HG03064 (cell line): ENCODE results near the gene GSX1.
"Not testable (repeated sequence)": the region's sequence is repeated elsewhere in the genome, so short reads cannot be mapped to it uniquely, and the experiment has no call there.

Source experiments
- ATAC-seq: cut with Tn5 transposase; IDR thresholded peaks from one replicate; pipeline ENCODE4 v1.9.1; 2021; ENCODE audit warnings: low read depth; ENCODE audit not compliant: unreplicated experiment

The GSX1 gene

DNA sequence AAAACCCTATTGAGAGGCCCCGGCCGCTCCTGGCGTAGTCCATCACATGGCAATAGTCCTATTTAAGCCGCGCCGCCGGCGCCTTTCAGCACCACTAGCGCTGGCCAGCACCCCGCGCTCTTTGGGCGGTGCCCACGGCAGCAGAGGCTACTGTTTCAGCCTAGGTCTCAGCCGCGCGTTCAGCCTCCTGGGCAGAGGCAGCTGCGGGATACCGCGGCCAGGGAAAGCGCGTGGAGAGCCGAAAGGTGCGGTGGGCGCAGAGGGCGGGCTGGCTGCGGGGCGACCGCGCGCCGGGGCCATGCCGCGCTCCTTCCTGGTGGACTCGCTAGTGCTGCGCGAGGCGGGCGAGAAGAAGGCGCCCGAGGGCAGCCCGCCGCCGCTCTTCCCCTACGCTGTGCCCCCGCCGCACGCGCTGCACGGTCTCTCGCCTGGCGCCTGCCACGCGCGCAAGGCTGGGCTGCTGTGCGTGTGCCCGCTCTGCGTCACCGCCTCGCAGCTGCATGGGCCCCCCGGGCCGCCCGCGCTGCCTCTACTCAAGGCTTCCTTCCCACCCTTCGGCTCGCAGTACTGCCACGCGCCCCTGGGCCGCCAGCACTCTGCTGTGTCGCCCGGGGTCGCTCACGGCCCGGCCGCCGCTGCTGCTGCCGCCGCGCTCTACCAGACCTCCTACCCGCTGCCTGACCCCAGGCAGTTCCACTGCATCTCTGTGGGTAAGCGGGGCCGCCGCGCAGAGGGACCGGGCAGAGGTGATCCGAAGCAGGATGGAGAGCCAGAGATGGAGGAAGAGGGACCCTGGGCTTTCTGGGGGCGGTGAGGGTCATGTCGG is at the start of gene GSX1:
TSS of gene GSX1 (plus strand) at position 91 of the 826 bp plus-strand sequence. CDS start at position 299, 208 bp downstream.
- ATAC-seq, result no peak

DNA sequence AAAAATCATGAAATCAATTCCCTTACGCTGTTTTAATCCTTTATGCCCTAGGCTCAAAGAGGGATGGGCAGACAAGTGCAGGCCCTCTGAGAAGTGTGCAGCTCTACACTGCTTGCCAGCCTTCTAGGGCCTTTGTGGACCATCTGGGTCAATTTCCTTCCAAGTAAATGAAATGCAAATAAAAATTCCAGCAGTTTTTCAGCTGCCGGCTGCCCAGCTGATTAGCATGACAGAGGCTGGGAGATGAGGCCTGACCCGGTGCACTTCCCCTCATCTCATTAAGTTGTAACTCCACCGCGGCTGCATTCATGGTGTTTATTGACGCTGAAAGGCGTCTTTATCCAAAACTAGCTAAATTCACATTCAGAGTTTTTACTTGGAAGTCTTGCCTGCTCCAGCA is 47.5 kb upstream of the GSX1 start:
- no peak for ATAC-seq

DNA sequence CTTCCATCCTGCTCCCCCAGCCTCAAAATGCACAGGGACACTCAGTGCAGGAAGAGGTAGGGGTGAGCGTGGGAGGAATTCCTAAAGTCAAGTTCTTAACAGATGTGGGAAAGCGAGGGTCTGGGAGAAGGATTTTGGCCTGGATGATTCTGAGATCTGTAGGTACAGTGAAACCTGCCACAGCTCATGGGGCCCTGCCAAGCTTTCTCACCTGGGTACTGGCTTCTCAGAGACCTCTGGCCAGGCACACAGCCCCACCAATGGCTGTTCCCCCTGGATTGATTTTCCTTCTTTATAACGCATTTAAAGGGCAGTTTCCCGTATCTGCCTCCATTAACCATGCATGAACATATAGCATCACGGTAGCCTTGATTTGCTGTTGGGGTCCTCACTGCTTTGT is 47.0 kb upstream of the GSX1 start:
- ATAC-seq, result no peak

DNA sequence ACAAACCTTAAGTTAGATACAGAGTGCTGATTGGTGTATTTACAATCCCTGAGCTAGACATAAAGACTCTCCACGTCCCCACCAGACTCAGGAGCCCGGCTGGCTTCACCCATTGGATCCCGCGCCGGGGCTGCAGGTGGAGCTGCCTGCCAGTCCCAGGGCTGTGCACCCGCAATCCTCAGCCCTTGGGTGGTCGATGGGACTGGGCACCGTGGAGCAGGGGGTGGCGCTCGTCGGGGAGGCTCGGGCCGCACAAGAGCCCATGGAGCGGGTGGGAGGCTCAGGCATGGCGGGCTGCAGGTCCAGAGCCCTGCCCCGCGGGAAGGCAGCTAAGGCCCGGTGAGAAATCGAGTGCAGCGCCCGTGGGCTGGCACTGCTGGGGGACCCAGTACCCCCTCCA is 44.1 kb upstream of the GSX1 start:
- ATAC-seq, result not testable (repeated sequence)

DNA sequence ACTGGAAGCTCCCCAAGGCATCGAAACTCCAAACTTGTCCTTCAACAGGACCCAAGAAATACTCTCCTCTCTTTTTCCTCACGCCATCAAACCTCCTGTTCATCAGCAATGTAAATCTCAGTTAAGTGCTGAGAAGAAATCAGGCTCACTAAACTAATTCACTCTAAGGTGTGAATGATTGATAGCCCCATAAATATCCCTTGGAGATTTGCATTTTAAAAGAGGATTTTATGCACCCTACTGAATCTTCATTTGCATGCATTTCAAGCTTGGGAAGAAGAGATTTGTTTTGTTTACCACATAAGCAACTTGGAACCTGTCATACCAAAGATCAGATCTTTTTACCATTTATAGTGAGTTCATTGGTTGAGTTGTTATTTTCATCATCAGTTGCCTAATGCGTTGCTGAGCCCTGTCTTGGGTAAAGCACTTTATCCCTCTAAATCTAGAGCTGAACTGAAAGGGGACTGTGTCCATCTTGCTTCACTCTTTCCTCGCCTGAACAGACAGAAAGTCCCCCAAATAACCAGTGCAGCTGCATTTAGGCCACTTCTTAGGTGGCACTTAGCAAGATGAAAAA is 40.2 kb upstream of the GSX1 start:
- no peak for ATAC-seq

DNA sequence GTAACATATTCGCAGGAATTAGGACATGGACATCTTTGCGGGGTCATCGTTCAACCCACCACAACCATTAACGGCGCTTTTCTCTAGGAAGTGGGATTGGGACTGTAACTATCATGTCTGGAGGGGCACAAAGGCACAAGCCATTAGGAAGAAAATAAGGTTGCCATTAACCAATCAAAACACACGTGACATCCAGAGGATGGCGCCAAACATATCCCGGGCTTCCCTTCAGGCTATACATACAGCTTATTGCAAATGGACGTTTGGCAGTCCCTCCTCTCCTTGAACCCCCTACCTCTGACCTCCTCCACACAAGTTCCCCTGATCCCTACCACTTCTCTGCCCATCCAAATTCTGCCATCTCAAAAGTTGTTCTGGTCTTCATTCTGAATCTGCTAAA is 26.6 kb upstream of the GSX1 start:
- ATAC-seq, result no peak

DNA sequence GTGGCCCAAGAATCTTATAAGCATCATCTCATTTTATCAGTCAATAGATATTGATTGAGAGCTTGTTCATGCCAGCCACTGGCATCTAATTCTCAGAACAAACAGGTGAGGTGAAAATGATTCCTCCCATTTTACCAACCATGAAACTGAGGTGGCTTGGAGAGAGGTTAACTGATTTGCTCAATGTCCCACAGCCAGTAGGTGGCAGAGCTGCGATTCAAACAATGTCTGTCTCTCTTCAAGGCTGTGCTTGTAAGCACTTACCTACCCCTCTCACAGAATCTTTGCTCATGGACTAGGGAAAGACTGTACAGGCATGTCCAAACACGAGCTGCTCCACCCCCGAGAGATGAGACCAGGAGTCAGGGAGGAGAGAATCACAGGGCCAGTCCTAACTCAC is 21.5 kb upstream of the GSX1 start:
- no peak for ATAC-seq

DNA sequence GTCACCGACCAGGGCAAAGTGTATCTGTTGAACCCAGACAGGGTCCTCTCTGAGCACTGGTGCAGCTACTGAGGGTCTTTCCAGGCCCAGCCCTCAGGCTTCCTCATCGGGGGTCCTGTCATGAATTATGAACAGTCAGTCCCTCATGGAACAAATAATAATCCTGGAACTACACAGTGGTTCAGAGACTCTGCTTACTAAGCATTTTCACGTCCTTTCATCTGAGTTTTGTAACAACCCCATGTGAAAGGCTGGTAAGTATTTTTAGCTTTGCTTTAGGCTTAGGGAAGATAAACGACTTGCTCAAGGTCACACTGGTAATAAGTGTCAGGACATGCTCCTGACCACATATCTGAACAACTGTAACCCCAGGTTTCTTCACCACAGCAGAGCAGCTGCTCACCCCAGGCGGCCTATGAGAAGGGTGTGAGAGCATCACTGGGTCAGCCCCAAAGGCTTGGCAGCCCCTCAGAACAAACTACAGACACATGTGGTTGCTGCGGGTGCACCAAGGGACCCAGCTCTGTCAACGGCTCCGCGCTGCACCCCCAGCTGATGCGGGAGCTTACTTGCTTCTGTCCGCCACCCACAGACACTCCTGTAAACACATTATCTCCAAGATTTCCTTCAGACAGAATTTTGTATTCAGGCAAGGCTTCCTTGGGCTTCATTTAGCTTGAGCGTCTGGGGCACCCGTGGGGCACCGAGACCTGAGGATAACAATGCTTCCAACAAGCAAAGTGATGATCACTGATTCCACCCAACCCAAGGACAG is 19.4 kb upstream of the GSX1 start:
- no peak for ATAC-seq

DNA sequence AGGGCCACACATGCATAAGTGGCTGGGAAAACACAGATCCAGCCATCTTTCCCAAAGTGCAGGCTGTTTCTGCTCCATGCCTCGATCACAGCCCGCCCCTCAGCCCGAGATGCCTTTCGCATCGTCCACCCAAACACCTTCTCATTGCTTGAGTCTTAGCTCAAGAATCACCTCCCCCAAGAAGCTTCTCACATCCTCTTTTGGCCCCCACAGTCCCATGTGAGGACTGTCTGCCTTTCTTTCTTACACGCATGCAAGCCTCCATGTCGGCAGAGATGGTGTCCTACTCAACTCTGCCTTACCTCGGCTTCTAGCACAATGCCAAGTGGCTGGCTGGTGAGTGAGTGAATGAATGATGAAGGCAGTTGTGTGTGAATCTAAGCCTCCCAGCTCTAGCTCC is 18.1 kb upstream of the GSX1 start:
- ATAC-seq, result no peak

DNA sequence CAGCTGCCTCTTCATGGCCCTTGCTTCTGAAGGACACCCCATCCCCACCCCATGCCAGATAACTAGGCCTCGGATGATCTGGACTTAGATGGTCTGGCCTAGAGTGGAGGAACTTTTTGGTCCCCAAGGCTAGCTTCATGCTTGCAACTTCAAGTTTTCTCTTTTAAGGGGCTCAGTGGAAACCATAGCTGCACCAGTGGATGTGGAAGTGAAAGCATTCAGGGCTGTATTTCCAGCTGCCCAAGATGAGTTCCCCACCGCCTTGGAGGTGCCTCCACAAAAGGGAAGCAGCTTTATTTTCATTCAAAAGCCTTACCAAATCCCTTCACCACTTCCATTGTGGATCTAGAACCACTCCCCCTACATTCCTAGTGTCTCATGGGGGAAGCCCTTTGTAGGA is 17.6 kb upstream of the GSX1 start:
- no peak for ATAC-seq

DNA sequence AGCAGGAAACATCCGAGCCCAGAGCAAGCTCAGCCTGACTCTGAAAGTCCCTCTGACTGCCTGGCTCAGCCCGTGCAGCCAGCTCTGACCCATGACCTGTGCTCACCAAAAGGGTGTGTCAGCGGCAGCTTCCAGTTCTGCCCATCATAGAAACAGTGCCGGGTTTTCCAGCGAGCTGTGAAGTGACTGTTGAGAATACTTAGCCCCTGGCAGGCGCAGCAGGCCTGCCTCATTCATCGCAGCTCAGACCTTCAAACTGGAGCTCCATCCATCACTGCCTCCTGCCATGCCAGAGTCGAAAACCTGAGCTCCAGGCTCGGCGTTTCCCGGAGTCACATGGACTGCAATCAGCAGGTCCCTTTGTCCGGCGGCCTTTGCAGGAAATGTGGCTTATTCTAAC is 16.3 kb upstream of the GSX1 start:
- ATAC-seq, result no peak

DNA sequence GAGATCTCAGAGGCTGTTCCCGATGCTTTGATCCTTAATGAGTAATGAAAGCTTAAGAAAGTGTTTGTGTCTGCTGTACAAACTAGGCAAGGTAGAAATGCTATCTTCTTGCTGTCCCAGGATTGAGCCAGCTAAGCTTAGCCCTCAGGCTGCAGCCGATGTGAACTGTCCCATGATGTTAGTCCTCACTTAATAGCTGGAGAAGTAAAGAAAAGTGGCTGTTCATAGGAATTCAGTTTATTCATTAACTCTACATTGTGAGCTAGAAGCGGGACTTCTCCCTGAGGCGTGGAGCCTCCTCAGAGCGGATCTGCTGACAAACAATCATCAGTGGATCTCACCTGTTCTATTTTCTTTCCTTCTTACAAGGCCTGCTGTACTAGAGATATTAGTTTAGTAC is 10.1 kb upstream of the GSX1 start:
- ATAC-seq, result no peak

DNA sequence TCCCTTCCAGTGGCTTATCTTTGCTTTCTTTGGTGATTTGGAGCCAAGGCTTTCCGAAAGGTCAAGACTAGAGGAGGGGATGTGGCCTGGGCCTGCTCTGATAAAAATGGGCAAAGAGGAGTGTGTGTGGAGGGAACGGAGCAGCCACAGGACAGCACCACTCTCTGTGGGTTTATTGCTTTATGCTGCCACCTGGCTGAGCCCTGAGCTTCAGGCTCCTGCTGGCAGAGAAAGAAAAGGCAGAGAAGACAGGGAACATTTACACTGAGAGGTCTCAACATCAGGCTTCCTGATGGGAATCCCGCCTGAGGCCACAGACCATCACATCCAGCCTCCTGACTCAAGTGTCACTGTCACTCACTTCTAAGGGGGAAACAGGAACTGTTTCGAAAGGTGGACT is 9.2 kb upstream of the GSX1 start:
- ATAC-seq, result no peak

DNA sequence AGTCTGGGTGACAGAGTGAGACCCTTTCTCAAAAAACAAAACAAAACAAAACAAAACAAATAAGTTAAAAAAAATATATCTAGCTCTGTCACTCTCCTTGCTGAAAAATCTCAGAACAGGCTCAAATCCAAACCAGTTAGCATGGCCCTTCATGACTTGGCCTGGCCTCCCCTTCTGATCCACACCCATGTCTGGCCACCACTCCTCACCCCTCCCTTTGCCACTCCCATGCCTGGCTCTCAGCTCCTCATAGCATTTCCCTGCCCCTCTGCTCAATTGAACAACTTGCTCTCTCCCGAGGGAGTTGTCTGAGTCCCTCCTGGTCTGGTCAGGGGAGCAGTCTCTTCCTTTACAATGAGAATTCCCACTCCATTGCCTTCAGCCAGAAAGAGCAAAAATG is 4.0 kb upstream of the GSX1 start:
- no peak for ATAC-seq

DNA sequence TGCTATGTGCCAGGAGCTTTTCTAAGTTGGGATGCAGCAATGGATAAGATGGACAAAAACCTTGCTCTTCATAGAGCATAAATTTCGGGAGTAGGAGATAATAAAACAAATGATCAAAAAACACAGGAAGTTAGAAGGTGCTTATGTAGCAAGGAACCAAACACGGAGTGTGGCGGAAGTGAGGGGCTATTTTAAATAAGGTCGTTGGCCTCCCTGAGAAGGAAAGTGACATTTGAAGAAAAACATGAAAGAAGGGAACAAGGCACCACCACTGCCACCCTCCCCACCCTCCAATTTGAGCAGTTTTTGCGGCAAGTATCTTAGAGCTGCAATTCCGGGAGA is 3.2 kb upstream of the GSX1 start:
- no peak for ATAC-seq

DNA sequence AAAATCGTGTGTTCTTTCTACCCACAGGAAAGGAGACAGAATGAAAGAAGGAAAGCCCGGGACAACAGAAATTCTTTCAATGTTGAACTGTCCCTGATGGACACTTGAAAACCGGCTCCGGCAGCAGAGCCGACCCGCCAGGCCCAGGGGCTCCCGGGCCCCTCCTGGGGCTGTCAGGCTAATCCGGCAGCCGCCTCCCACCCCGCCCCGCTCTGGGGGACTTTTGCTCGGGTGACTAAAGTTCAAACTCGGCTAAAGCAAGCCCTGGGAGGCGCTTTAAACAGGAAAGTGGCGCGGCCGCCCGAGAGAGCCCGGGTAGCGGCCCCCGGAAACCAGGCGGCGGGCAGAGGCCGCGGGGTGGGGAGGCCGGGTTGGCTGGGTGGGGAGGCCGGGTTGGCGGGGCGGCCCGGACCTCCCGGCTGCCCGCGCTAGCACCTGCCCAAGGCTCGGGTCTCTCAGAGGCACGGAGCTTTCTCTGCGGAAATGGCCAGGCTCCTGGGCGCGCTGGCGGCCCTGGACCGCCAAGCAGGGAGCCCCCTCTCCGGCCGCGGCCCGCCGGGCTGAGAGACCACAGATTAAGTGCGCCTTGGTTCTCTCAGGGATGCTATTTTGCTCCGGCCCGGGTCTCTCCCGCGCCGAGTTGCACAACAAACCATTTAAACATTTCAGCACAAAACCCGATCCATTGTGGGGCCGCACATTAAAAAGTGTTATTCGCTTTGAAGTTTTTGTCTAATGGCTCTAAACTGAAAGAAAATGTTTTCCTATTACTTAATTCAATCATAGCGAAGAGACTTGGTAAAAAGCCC is 2.6 kb upstream of the GSX1 start:
- no peak for ATAC-seq

DNA sequence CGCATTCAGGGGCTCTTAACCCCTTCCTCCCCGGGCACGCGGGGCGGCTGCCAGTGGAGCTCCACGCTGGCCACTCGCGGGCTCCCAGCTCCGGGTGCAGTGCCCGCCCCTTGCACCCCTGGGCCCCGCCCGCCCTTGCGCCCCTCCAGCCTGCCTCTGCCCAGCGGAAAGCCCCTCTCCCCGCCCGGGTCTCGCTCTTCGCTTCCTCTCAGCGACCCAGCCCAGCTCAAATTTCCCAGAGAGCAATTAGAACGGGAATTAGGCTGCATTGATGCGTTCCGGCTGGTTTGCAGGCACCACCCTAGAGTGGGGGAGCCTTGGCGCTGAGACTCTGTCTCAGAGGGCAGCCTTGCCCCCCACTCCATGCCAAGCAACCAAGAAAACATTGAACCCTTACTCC is 1.8 kb upstream of the GSX1 start:
- ATAC-seq, result no peak

DNA sequence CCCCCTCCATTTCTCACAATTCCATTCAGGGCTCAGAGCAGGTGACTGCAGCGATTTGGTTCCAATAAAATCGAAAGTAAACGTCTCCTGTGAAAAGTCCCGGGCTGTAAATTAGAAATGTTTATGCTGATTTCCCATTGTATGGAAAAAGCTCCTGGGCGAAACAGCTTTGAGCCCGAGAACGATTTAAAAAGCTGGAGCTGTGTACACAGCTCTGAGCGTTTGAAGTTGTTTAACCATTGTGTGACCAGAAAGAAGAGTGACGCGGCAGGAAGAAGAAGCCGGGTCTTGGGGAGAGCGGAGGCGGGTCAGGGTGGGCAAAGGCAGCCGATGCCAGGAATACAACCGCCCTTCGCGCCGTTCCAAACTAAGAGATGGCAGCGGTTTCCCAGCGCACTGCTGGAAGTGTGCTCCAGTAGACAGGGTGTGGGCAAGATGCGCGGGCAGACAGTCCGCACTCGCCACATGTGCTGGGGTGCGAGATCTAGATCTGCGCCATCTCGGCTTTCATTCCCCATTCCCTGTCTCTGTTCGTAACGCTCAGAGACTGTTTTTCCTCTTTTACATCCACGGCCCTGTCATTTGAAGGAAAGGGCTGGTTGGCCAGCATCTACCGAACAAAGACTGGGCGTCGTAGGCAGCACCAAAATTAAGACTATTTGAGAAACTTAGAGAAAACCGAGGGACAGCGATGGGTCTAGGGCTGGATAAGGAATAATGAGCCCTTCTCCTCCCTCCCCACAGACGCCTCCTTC is 960 bp upstream of the GSX1 start:
- ATAC-seq, result no peak

DNA sequence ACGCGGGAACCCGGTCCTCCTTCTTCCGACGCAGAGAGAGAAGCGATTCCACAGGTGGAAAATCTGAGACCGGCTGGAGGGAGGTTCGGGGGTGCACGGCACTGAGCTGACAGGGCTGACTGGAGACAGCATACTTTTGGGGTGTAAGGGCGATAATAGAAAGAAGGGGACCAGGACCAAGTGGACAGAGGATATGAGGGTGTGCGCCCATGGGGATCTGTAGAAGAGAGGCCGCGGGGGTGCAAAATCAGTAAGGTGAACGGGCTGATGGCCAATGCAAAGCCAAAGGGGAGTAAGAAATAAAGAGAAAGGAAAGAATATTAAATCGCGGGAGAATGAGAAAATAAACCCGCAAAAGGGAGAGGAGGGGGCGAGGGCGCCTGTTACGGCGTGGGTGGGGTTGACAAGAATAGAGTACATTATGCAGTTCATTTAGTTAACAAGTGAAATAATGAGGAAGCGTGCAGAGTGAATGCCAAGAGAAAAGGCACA is 336 bp upstream of the GSX1 start:
- no peak for ATAC-seq
